HG02885 (cell line): ENCODE results near the gene MOK.
"Not testable (repeated sequence)": the region's sequence is repeated elsewhere in the genome, so short reads cannot be mapped to it uniquely, and the experiment has no call there.

Source experiments
- ATAC-seq: cut with Tn5 transposase; IDR thresholded peaks from one replicate; pipeline ENCODE4 v1.9.1; 2021; ENCODE audit warnings: mild to moderate bottlenecking; ENCODE audit not compliant: unreplicated experiment, poor library complexity

The MOK gene, protein sequence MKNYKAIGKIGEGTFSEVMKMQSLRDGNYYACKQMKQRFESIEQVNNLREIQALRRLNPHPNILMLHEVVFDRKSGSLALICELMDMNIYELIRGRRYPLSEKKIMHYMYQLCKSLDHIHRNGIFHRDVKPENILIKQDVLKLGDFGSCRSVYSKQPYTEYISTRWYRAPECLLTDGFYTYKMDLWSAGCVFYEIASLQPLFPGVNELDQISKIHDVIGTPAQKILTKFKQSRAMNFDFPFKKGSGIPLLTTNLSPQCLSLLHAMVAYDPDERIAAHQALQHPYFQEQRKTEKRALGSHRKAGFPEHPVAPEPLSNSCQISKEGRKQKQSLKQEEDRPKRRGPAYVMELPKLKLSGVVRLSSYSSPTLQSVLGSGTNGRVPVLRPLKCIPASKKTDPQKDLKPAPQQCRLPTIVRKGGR

DNA sequence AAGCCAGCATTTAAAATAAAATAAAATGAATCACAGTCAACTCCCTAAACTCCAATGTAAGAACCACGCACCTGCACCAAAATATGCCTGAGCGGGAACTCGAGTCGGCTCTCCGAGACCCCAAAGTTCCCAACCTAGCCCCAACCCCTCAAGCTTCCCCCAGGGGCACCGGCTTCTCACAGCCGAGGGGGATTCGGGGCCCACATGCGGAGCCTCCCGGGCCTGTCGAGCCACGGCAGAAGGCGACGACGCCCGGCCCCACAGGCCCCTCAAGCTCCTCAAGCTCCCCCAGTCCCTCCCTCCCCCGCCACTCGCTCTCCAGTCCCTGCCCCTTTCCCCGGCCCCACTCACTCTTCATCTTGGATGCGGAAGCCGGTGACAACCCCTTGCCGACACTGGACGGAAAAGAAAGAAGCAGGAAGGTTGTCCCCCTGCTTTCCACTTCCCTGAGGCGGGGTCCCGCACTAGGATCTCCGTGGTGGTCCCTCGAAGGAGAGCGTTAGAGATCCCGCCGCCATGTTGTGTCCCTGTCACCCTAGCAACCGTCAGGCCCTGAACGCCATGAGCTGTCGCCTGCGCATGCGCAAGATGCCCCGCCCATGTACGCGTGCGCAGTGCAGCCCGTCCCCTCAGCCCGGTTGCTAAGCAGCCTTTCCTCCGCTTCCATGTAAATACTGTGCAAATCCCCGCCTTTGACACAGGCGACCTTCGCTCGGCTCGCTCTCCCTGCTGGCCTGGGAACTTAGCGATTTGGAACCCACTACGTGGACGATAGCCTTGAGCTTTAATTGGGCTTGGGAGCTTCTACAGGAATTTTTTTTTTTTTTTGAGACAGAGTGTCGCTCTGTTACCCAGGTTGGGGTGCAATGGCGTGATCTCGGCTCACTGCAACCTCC, at the start of gene MOK:
Gene MOK, minus strand, starts transcription at position 554 of the 896 bp plus-strand sequence. Its CDS starts 196 bp downstream, at position 358.
- ATAC-seq = peak; percentile 98

DNA sequence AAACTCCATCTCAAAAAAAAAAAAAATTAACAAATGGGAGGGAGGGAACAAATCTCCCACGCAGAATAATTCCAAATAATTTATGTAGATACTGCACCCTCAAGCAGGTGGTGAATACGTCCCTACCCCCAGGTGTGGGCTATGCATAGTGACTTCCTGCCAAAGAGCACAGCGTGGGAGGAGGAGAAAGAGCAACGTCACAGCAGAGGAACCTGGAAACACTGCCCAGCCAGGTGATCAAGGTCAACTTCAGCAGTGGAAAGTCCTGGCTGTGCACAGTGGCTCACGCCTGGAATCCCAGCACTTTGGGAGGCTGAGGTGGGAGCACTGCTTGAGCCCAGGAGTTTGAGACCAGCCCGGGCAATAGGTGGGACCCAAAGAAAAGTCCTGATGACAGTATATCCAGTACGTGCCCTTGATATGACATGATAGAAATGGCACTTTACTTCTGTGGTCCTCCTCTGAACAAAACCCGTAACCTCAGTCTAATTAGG, 48.2 kb upstream of the MOK start:
- no peak for ATAC-seq

DNA sequence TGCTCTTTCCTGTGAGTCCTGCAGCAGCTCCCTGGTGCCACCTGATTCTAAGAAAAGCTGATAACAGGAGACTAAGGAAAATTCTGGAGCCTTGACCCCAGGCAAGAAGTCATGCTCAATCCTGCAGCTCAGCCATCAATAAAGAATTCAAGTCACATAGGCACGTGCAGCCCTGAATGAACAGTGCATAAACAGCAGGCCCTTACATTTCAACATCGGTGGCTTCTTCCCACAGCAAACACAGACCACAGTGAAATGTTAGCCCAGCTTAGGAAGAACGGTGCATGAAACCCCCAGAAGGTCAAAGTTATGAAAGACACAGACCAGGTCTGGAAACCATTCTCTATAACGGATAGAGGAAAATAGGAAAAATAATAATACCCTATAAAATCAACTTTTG, 47.2 kb upstream of the MOK start:
- no peak for ATAC-seq

DNA sequence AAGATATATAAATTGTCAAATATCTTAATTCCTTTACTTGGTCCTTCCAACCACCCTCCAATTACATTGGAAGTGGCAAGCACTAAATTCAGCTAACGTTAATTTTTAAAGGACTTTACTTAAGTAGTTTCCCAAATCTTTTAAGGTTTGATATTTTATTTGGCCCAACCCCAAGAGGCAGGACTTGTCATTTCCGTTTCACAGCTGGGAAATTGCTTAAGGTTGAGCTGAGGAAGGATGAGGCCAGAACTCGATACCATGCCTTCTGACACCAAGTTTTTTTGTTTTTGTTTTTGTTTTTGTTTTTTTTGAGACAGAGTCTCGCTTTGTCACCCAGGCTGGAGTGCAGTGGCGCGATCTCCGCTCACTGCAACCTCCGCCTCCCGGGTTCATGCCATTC, 46.6 kb upstream of the MOK start:
- ATAC-seq = not testable (repeated sequence)

DNA sequence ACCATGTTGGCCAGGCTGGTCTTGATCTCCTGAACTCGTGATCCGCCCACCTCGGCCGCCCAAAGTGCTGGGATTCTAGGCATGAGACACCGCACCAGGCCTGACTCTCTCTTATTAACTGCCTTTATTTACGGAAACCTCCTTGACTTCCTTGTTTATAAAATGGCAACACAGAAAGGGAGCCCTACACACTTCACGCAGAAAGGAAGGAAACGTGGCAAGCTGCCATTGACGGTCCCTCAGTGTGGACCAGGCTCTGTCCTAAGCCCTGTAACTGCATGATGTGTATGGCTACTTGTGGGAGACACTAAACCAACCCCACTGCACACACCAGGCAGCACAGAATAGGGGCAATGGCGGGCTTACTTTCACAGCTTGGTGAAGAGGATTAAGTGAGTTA, 46.1 kb upstream of the MOK start:
- no peak for ATAC-seq

DNA sequence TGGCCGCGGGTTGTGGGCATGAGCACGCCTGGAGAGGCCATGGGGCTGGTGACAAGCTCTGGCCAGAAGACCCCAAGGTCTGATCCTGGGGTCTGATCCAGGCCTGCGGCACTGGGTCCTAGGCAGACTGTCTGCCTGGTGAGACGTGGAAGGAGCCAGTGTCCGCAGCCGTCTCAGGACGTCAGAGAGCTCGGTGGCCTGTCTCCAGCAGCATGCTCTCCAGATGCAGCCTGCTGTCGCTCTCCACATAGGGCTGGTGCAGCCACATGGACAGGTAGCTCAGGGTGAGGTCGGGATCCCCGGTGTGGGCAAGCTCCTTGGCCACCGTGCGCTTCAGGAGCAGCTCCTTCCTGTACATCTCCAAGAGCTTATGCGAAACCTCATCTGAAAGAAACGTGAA, 43.4 kb upstream of the MOK start:
- ATAC-seq = no peak

DNA sequence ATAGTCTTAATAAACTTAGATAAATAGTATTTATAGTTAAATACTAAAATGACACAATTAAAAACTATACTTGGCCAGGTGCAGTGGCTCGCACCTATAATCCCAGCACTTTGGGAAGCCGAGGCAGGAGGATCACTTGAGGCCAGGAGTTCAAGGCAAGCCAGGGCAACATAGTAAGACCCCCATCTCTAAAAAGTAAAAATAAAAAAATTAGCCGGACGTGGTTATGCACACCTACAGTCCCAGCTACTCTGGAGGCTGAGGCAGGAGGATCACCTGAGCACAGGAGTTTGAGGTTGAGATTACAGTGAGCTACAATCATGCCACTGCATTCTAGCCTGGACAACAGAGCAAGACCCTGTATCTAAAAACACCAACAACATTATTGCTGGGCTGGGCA, 41.7 kb upstream of the MOK start:
- no peak for ATAC-seq

DNA sequence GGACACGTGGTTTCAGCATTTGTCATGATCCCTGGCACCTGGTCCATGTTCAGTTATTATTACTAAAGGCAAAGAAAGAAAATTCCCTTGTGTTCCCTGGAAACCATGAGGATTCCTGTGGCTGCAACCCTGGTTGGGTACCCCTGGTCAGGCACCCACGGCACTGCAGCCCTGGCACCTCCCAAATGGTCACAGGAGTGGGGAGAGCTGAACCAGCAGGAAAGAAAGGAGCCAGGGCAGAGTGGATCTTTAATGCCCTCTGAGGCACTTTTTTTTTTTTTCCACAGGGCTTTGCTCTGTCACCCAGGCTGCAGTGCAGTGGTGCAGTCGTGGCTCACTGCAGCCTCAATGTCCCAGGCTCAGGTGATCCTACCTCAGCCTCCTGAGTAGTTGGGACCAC, 40.3 kb upstream of the MOK start:
- no peak for ATAC-seq

DNA sequence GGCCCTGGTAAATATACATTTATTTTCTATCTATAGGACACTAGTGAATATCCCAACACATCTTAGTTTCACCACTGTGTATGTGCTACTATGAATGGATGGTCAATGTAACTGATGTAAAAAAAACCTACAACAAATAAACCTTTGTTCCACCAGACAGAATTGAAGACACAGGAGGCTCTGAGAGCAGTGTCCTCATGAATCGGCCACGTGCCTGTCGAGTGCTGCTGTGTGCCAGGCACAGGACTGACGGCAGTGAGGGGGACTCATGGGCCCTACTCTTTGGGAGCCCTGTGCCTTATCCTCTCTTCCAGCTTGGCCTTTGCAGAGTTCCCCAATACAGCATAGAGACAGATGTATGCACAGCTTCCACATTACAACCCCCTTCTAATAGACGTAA, 39.5 kb upstream of the MOK start:
- ATAC-seq = no peak

DNA sequence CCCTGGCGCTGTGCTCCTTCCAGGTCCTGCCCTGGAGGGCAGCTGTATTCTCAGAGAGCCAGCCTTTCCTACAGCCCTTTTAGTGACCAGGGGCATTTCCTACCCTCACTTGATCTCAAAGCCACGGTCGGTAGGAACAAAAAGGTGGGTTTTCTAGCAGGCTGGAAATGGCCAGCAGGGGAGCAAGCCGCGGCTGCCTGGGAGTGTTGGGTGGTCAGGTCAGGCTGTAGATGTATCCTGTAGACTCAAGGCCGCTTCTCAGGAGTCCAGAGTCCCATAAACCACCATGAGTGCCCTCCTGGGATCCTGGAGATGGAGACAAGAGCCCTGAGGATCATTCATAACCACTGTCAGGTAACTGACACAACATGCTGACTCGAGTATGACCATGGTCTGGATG, 39.1 kb upstream of the MOK start:
- no peak for ATAC-seq

DNA sequence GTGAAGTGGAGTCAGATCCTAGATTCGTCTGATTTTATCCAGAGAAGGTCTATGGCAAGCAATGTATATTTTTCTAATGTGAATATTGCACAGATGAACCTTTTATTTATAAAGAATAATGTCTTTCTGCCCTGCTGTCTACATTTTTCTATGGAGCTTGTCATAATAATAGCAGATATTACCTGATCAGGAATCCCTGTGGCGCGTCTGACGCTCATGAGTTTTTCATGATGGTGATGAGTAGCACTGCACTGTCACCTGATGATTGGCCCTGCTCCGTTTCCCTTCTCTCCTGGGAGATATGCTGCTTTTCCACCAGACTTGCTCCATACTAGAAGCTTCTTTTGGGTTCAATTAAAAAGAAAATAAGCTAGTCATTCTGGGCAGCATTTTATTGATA, 37.3 kb upstream of the MOK start:
- no peak for ATAC-seq

DNA sequence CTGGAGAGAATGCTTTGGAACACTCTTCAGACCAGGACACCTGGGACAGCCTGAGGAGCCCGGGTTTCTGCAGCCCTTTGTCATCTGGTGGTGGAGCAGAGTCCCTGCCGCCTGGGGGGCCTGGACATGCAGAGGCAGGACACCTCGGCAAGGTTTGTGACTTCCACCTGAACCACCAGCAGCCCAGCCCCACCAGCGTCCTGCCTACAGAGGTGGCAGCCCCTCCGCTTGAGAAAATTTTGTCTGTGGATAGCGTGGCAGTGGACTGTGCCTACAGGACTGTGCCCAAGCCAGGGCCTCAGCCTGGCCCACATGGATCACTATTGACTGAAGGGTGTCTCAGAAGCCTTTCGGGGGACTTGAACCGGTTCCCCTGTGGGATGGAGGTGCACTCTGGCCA, 36.6 kb upstream of the MOK start:
- ATAC-seq = no peak

DNA sequence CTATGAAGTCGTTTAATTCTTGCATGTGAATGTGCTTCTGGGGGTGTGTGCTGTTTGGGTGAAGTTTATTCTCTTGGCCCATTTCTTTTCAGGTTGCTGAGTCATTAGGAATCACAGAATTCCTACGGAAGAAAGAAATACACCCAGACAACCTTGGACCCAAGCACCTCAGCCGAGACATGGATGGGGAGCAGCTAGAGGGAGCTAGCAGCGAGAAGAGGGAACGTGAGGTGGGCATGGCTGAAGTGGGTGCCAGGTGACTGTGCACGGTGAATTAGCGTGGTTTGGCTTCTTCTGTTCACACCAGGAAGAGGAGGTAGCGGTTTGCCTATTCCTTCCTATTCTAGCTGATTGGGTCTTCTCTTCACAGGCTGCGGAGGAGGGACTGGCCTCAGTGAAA, 33.8 kb upstream of the MOK start:
- no peak for ATAC-seq

DNA sequence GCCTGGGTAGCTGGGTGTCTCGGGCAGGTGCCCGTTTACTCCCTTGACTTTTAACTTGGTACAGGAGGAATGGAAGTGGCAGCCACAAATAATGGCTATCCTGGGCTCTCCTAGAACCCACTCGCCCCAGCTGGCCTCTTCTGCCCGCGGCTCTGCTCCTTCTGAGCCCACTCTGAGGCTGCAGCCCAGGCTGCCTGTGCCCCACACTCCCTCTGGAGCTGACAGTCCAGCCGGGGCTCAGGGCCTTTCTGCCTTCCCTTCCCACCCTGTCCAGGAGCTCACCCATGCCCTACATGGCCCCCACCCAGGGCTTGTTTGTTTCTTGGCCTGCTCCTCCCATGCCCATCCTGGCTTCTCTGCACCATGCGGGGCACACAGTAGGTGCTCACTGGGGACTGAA, 30.2 kb upstream of the MOK start:
- no peak for ATAC-seq

DNA sequence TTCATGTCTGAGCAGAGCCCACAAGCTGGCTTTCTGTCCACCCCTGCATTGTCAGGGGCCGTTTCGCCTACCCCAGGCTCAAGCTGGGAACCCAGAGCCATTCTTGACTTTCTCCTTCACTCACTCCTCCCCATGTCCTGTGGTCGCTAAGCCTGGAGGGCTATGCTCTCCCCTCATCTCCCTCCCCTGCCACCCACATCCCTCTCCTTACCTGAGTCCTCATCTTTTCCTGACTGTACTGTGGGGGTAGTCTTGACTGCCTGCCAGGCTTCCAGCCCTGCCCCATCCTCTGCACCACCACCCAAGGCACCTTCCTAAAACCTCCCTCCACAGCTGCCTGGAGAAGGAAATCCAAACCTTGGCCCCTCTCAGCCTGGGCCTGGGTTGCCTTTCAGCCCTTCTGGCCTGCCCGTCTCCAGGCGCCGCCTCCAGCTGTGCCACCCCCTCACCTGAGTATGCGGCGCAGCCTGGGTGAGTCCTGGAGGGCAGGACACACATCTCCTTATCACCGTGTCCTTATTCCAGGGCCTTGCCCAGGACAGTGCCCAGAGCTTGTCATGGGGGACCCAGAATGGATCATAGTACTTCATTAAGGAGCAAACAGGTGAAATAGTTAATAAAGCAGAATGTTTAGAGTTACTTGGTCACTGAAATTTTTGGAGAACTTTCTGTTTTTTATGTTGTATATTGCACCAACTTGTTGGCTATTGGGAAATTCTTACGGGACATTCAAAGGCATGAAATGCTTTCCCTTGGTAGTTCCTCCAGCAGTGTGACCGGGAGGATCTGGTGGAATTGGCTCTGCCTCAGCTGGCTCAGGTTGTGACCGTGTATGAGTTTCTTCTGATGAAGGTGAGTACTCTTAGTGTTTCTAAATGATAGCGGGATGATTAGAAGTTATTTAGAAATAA, 29.1 kb upstream of the MOK start:
- no peak for ATAC-seq

DNA sequence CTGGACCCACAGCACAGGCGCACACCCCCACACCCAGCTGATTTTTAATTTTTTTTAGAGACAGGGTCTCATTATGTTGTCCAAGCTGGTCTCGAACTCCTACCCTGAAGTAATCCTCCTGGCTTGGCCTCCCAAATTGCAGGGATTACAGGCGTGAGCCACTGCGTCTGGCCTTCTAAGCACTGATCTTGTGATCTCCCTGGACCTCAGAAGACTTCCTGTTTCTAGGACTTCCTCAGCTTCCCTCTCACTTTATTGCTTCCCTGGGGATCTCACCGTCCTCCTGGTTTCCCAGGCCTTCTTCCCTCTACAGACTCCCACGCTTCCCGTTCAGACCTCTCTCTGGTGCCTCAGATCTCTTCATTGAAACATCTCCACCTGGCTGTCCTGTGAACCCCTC, 28.4 kb upstream of the MOK start:
- ATAC-seq = no peak

DNA sequence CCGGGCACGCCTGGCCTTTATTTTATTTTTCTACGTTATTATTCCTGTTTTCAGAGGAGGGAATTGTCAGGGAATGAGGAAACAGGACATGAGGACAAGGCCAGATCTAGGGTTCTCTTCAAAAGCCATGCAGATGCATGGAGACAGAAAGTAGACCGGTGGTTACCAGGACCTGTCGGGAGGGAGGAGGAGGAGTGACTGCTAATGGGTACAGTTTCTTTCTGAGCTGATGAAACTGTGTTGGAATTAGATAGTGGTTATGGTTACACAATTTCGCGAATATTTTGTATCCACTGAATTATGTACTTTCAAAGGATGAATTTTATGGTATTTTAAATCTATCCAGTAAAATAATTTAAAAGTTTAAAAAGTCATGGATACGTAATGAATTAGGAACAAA, 25.8 kb upstream of the MOK start:
- ATAC-seq = no peak

DNA sequence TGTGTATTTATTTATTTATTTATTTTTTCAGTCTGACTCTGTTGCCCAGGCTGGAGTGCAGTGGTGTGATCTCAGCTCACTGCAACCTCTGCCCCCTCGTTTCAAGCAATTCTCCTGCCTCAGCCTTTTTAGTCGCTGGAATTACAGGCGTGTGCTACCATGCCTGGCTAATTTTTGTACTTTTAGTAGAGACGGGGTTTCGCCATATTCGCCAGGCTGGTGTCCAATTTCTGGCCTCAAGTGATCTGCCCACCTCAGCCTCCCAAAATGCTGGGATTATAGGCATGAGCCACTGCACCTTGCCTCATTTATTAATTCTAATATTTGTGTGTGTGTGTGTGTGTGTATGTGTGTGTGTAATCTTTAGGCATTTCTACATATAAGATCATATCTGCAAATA, 24.4 kb upstream of the MOK start:
- not testable (repeated sequence) for ATAC-seq

DNA sequence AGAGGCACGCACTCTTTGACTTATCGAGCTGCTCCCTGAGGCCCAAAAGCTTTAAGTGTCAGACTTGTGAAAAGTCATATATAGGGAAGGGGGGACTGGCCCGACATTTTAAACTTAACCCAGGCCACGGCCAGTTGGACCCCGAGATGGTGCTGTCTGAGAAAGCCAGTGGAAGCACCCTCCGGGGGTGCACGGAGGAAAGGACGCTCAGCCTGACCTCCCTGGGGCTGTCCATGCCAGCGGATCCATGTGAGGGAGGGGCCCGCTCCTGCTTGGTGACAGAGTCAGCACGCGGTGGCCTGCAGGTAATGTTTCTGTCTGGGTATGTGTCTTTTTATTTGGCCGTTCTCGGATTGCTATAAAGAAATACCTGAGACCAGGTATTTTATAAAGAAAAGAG, 21.6 kb upstream of the MOK start:
- no peak for ATAC-seq

DNA sequence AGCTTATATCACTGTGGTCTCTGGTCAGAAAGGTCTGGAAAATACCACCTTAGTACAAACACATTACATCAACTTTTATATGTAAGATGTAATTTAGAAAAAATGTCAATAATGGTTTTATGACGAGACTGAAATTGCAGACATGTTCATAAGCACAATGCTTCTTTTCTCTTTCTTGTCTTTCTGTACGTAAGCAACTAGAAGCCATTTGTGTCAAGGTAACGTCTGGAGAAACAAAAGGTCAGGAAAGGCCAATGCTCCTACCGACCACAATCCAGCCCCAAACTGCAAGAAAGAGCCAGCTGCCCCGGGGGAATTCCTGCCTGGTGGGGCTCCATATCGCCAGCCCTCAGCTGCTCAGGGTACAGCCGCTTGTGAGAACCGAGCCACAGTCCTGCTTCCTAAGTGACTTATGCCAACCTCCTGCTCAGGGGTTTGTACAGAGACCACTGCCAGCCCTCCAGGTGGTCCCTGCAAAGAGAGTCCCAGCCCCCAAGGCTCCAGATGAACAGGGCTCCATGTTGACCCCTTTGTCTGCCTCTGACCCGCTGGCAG, 20.9 kb upstream of the MOK start:
- no peak for ATAC-seq
